Endothelial cell of umbilical vein (primary cell): ENCODE data around the gene PLBD2. TPM values are rescaled to one million over a fixed set of nuclear protein-coding genes. Genes with fewer than 3 reads are reported as not detected.

ENCODE experiments used
- BruUV-seq: library from RNA; stranded (reverse); fragments of 400-500 nt; replicated peaks from 2 replicates; lab custom pipeline; 2021; lab: Mats Ljungman, UMichigan
- CTCF ChIA-PET: fragments of 300-600, 350-600 bp; sonication (Branson Sonifier 250); formaldehyde crosslinking; loops from one replicate; lab custom pipeline; 2021; ENCODE audit warnings: antibody characterized with exemption, inconsistent platforms; lab: Charles Lee
- POLR2A ChIA-PET: fragments of 300-600, 350-600 bp; sonication (Branson Sonifier 250); formaldehyde crosslinking; loops from one replicate; lab custom pipeline; 2021; ENCODE audit warnings: antibody characterized with exemption, inconsistent platforms; lab: Charles Lee
- DNase-seq: peaks from one replicate; pipeline ENCODE4 v3.0.0-alpha.2; 2011; ENCODE audit warnings: low read depth, low spot score
- FAIRE-seq: peaks from 2 replicates; lab custom pipeline; 2011; peaks lifted over from hg19 to GRCh38; lab: Jason Lieb, UNC
- H2AFZ ChIP-seq: 2 replicates; pipeline ENCODE4 v1.6.0; 2012; ENCODE audit warnings: low read depth, low read length, control low read depth, inconsistent platforms
- H3K27ac ChIP-seq: 2 replicates; pipeline ENCODE4 v1.5.1; 2011; ENCODE audit warnings: low read depth, mild to moderate bottlenecking, control low read depth, low read length, moderate library complexity; ENCODE audit not compliant: insufficient read depth
- H3K27me3 ChIP-seq, 2 experiments: 2 replicates each; pipeline versions ENCODE4 v1.6.0 to v1.6.1; 2011; ENCODE audit warnings: low read length in 2 of 2, mixed read lengths in 1 of 2; ENCODE audit not compliant: control insufficient read depth in 2 of 2, insufficient read depth in 2 of 2
- H3K36me3 ChIP-seq, 2 experiments: 2 replicates in 1 of 2; 3 replicates in 1 of 2; pipeline ENCODE4 v1.5.1; 2011; ENCODE audit warnings: low read length in 2 of 2, mild to moderate bottlenecking in 1 of 2, moderate library complexity in 1 of 2; ENCODE audit not compliant: control insufficient read depth in 2 of 2, insufficient read depth in 2 of 2; ENCODE audit errors: extremely low read depth in 1 of 2
- H3K4me1 ChIP-seq: 3 replicates; pipeline ENCODE4 v1.5.1; 2011; ENCODE audit warnings: mild to moderate bottlenecking, low read length; ENCODE audit not compliant: control insufficient read depth, insufficient read depth; ENCODE audit errors: extremely low read depth
- H3K4me2 ChIP-seq: 2 replicates; pipeline ENCODE4 v1.6.1; 2011; ENCODE audit warnings: low read length, control low read depth, mixed read lengths; ENCODE audit not compliant: insufficient read depth
- H3K4me3 ChIP-seq, 3 experiments: fragments of 200-600 bp in 1 of 3; sonication (generic), shearing (Covaris generic) in 1 of 3; replicated peaks in 1 of 3; 2 replicates each; pipeline ENCODE4 v1.5.1; 2011 to 2016; ENCODE audit warnings: control low read depth in 3 of 3, low read length in 3 of 3, mild to moderate bottlenecking in 2 of 3, inconsistent platforms in 1 of 3, low read depth in 1 of 3, moderate library complexity in 1 of 3; ENCODE audit not compliant: insufficient read depth in 1 of 3
- H3K79me2 ChIP-seq: 2 replicates; pipeline ENCODE4 v1.6.0; 2012; ENCODE audit warnings: low read length, inconsistent platforms; ENCODE audit not compliant: control insufficient read depth, insufficient read depth
- H3K9ac ChIP-seq: replicated peaks from 2 replicates; pipeline ENCODE3; 2011; ENCODE audit warnings: low read length, control low read depth; ENCODE audit not compliant: insufficient read depth; ENCODE audit errors: extremely low read depth
- H3K9me1 ChIP-seq: replicated peaks from 3 replicates; pipeline ENCODE4 v1.6.0; 2011; ENCODE audit warnings: mild to moderate bottlenecking, low read length; ENCODE audit not compliant: control insufficient read depth, insufficient read depth; ENCODE audit errors: extremely low read depth
- H3K9me3 ChIP-seq: replicated peaks from 2 replicates; pipeline ENCODE4 v1.5.1; 2012; ENCODE audit warnings: low read length, inconsistent platforms; ENCODE audit not compliant: control insufficient read depth, insufficient read depth
- H4K20me1 ChIP-seq: replicated peaks from 2 replicates; pipeline ENCODE3; 2011; ENCODE audit warnings: mild to moderate bottlenecking, low read length; ENCODE audit not compliant: control insufficient read depth, insufficient read depth; ENCODE audit errors: extremely low read depth
- EZH2 ChIP-seq: IDR thresholded peaks from 2 replicates; pipeline ENCODE4 v1.6.1; 2012; ENCODE audit warnings: borderline replicate concordance, low read depth, mild to moderate bottlenecking, moderate library complexity, low read length, inconsistent platforms; ENCODE audit not compliant: severe bottlenecking
- FOS ChIP-seq: IDR thresholded peaks from 2 replicates; pipeline ENCODE4 v1.6.1; 2011; ENCODE audit warnings: mild to moderate bottlenecking, low read length, moderate library complexity, borderline replicate concordance; ENCODE audit not compliant: insufficient read depth
- GATA2 ChIP-seq: IDR thresholded peaks from 2 replicates; pipeline ENCODE4 v1.7.0; 2011; ENCODE audit warnings: low read depth, mild to moderate bottlenecking, moderate library complexity, mixed read lengths, low read length; ENCODE audit not compliant: insufficient read length, insufficient read depth
- JUN ChIP-seq: IDR thresholded peaks from 2 replicates; pipeline ENCODE4 v1.6.1; 2011; ENCODE audit warnings: borderline replicate concordance, low read depth; ENCODE audit not compliant: insufficient read length, insufficient read depth
- MYC ChIP-seq: IDR thresholded peaks from one replicate; pipeline ENCODE4 v1.6.1; 2011; ENCODE audit warnings: mild to moderate bottlenecking, low read depth, low read length
- POLR2A ChIP-seq: IDR thresholded peaks from 2 replicates; pipeline ENCODE4 v1.6.1; 2012; ENCODE audit warnings: low read depth, mild to moderate bottlenecking, control low read depth, low read length
- POLR2AphosphoS5 ChIP-seq: IDR thresholded peaks from 2 replicates; pipeline ENCODE4 v1.6.1; 2012; ENCODE audit warnings: low read depth, mild to moderate bottlenecking, control low read depth, low read length, moderate library complexity; ENCODE audit not compliant: insufficient read depth
- dilution Hi-C: fragments of 300-500 bp; cut with MboI; formaldehyde crosslinking; loops from one replicate; pipeline ENCODE4 v1.15.0; 2019; ENCODE audit warnings: low sequenced_read_pairs; ENCODE audit not compliant: extremely low pct_ligation_motif_present
- intact Hi-C: fragments of 100-400 bp; cut with micrococcal nuclease; formaldehyde crosslinking; loops from one replicate; pipeline ENCODE4 v1.10.0; 2022
- polyA plus RNA-seq, 4 experiments: library from polyadenylated mRNA; depleted of rRNA in 3 of 4; stranded (reverse) in 3 of 4; unstranded in 1 of 4; fragments of >200 nt; gene quantifications; 2 replicates each; pipeline versions ENCODE4 v1.2.1 to v1.2.3, GENCODE V29; 2011 to 2012; ENCODE audit warnings: missing spikeins in 1 of 4
- total RNA-seq: library from RNA; stranded (reverse); gene quantifications from 2 replicates; pipeline ENCODE4 v1.2.3, GENCODE V29; 2021
- TF ChIP-seq, protein P1 (sequence below), 2 donors: IDR thresholded peaks; 1 replicate in 1 of 2; 2 replicates in 1 of 2; pipeline ENCODE4 v1.5.1; 2011; ENCODE audit warnings: low read length in 2 of 2, mild to moderate bottlenecking in 2 of 2, moderate library complexity in 2 of 2, control low read depth in 1 of 2, inconsistent platforms in 1 of 2, low read depth in 1 of 2; ENCODE audit not compliant: insufficient read depth in 1 of 2; ENCODE audit errors: extremely low read depth in 1 of 2
- TF ChIP-seq, protein P2 (sequence below): IDR thresholded peaks from 2 replicates; pipeline ENCODE4 v1.6.1; 2011; ENCODE audit not compliant: insufficient read depth, insufficient read length

PLBD2 gene
- total and polyA plus RNA-seq, 2 donors (not counting 3 experiments of a cell fraction or from before 2014, with no cell fraction given), result 24.4 to 46.8 TPM

DNA sequence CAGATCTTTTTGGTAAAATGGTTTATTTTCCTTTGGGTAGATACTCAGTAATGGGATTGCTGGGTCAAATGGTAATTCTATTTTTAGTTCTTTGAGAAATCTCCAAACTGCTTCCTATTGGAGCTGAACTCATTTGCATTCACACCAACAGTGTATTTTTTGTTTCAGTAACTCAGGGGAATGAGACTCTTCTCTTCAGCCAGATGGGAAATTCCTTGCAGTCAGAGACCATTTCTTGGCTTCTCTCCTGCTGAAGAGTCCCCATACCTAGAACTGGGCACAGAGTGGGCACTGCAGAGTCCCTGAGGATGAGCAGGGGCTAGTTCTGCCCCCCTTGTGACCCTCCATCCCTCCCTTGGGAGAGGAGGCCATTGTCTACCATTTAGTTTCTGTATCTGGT, 74.6 kb downstream of the PLBD2 start:
- Histone ChIP-seq H4K20me1 (no peaks in the 10 kb centered on the region), H3K36me3 (no peaks in the 10 kb centered on the region), H3K4me3 (no peak overlapping the region), H3K9me3 (no peaks in the 10 kb centered on the region), H3K4me2 (no peak overlapping the region), H3K9ac (no peak overlapping the region), H3K27ac (no peak overlapping the region), H3K4me1 (no peaks in the 10 kb centered on the region), H3K9me1 (no peaks in the 10 kb centered on the region), H2AFZ (no peak overlapping the region), H3K27me3 (no peaks in the 10 kb centered on the region), H3K79me2 (no peaks in the 10 kb centered on the region)
- TF ChIP-seq GATA2, result no peak
- TF ChIP-seq EZH2, result no peak
- TF ChIP-seq, protein P1, sequence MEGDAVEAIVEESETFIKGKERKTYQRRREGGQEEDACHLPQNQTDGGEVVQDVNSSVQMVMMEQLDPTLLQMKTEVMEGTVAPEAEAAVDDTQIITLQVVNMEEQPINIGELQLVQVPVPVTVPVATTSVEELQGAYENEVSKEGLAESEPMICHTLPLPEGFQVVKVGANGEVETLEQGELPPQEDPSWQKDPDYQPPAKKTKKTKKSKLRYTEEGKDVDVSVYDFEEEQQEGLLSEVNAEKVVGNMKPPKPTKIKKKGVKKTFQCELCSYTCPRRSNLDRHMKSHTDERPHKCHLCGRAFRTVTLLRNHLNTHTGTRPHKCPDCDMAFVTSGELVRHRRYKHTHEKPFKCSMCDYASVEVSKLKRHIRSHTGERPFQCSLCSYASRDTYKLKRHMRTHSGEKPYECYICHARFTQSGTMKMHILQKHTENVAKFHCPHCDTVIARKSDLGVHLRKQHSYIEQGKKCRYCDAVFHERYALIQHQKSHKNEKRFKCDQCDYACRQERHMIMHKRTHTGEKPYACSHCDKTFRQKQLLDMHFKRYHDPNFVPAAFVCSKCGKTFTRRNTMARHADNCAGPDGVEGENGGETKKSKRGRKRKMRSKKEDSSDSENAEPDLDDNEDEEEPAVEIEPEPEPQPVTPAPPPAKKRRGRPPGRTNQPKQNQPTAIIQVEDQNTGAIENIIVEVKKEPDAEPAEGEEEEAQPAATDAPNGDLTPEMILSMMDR (IDR thresholded peaks at IDR 0.05; ENCODE audit: extremely low read depth in 1 of 2, insufficient read depth in 1 of 2, low read depth in 1 of 2, low read length in 2 of 2), result no peak
- TF ChIP-seq MYC, result no peak
- no peak for TF ChIP-seq JUN
- no peak for TF ChIP-seq POLR2AphosphoS5
- TF ChIP-seq, protein P2, sequence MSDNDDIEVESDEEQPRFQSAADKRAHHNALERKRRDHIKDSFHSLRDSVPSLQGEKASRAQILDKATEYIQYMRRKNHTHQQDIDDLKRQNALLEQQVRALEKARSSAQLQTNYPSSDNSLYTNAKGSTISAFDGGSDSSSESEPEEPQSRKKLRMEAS, result no peak
- no peak for TF ChIP-seq POLR2A
- no peak for TF ChIP-seq FOS
- no TSS peak for BruUV-seq
- ChIA-PET POLR2A (interaction anchor here (0.6 kb wide), 1 partner anchor 132 kb away, joined by 6 read pairs; no protein-coding TSS in a partner anchor), CTCF (interaction anchor here (4.4 kb wide), 1 partner anchor 8 kb away, joined by 31 read pairs; no protein-coding TSS in a partner anchor)
- dilution Hi-C loops (no loop called here), intact Hi-C loops (no loop called here)
- FAIRE-seq, result no peak
- DNase-seq, result no peak
